SK-N-SH (cell line): ENCODE data around the gene MDK.

Experiments
- CTCF ChIP-seq: fragments of 200-600 bp; sonication (generic); IDR thresholded peaks from 2 replicates; pipeline ENCODE4 v1.6.1; 2017; ENCODE audit warnings: antibody characterized with exemption, mild to moderate bottlenecking, moderate library complexity
- EP300 ChIP-seq, 2 experiments: IDR thresholded peaks; 2 replicates each; pipeline versions ENCODE4 v1.4.0 to v1.6.1; 2012; ENCODE audit warnings: borderline replicate concordance in 1 of 2, low read depth in 1 of 2, low read length in 1 of 2
- GATA2 ChIP-seq: sonication (generic); formaldehyde crosslinking; IDR thresholded peaks from 2 replicates; pipeline ENCODE4 v1.5.0; 2020; ENCODE audit warnings: mild to moderate bottlenecking, missing genetic modification reagents
- MEF2A ChIP-seq: IDR thresholded peaks from 2 replicates; pipeline ENCODE4 v1.4.0; 2012; ENCODE audit warnings: low read depth, borderline replicate concordance

- TF ChIP-seq MEF2A (no peak), EP300 (IDR thresholded peaks at IDR 0.05; ENCODE audit: borderline replicate concordance in 1 of 2, low read depth in 1 of 2, low read length in 1 of 2) (no peak), CTCF (no peak), GATA2 (no peak)
These were observed 11.2 kb upstream of the MDK start for GRCh38 chr11:46370253-46370652.
